H9 (cell line): ENCODE measurements around the gene FANCC. TPM values are rescaled to one million over a fixed set of nuclear protein-coding genes. Genes with fewer than 3 reads are reported as not detected.

ENCODE experiments used
- DNase-seq: peaks from one replicate; pipeline ENCODE4 v3.0.0-alpha.2; 2017
- H2AFZ ChIP-seq: one replicate; pipeline ENCODE4 v1.6.1; 2013; ENCODE audit warnings: mild to moderate bottlenecking, low read length, control low read depth, moderate library complexity
- H2AK5ac ChIP-seq: 2 replicates; pipeline ENCODE4 v1.6.1; 2013; ENCODE audit warnings: low read length, control low read depth, mixed read lengths; ENCODE audit not compliant: insufficient read length
- H2BK120ac ChIP-seq: one replicate; pipeline ENCODE4 v1.6.1; 2013; ENCODE audit warnings: low read depth, mild to moderate bottlenecking, low read length, control low read depth, inconsistent platforms; ENCODE audit not compliant: poor library complexity, severe bottlenecking
- H2BK12ac ChIP-seq: 2 replicates; pipeline ENCODE4 v1.6.1; 2013; ENCODE audit warnings: low read length, control low read depth, mixed read lengths, low read depth; ENCODE audit not compliant: insufficient read length
- H2BK15ac ChIP-seq: 2 replicates; pipeline ENCODE4 v1.6.1; 2013; ENCODE audit warnings: low read depth, low read length, control low read depth
- H2BK20ac ChIP-seq: one replicate; pipeline ENCODE4 v1.6.1; 2013; ENCODE audit warnings: low read depth, mild to moderate bottlenecking, low read length, control low read depth, inconsistent platforms; ENCODE audit not compliant: poor library complexity, severe bottlenecking
- H2BK5ac ChIP-seq: 2 replicates; pipeline ENCODE4 v1.6.1; 2013; ENCODE audit warnings: low read length, control low read depth, mixed read lengths; ENCODE audit not compliant: insufficient read length
- H3K14ac ChIP-seq: 2 replicates; pipeline ENCODE4 v1.6.1; 2013; ENCODE audit warnings: low read length, control low read depth; ENCODE audit not compliant: insufficient read depth
- H3K18ac ChIP-seq: 2 replicates; pipeline ENCODE4 v1.6.1; 2013; ENCODE audit warnings: low read depth, mild to moderate bottlenecking, mixed read lengths, low read length, control low read depth; ENCODE audit not compliant: insufficient read length
- H3K23ac ChIP-seq: 2 replicates; pipeline ENCODE4 v1.6.1; 2013; ENCODE audit warnings: low read length, control low read depth, mixed read lengths, low read depth; ENCODE audit not compliant: insufficient read length
- H3K23me2 ChIP-seq: 2 replicates; pipeline ENCODE4 v1.6.1; 2013; ENCODE audit warnings: low read depth, mild to moderate bottlenecking, mixed read lengths, low read length, control low read depth; ENCODE audit not compliant: insufficient read length, poor library complexity, severe bottlenecking
- H3K27ac ChIP-seq: 2 replicates; pipeline ENCODE4 v1.5.1; 2013; ENCODE audit warnings: low read length, control low read depth, mixed read lengths, low read depth; ENCODE audit not compliant: insufficient read length
- H3K27me3 ChIP-seq: 2 replicates; pipeline ENCODE4 v1.6.1; 2013; ENCODE audit warnings: low read length, control low read depth, inconsistent platforms; ENCODE audit not compliant: insufficient read depth
- H3K4ac ChIP-seq: 2 replicates; pipeline ENCODE4 v1.6.1; 2013; ENCODE audit warnings: low read depth, mild to moderate bottlenecking, control low read depth, inconsistent platforms, low read length, moderate library complexity
- H3K4me1 ChIP-seq: 2 replicates; pipeline ENCODE4 v1.6.1; 2013; ENCODE audit warnings: low read length, control low read depth, inconsistent platforms; ENCODE audit not compliant: insufficient read depth
- H3K4me2 ChIP-seq: 2 replicates; pipeline ENCODE4 v1.6.1; 2013; ENCODE audit warnings: low read length, control low read depth, mixed read lengths; ENCODE audit not compliant: insufficient read length, insufficient read depth
- H3K56ac ChIP-seq: 2 replicates; pipeline ENCODE4 v1.6.1; 2013; ENCODE audit warnings: low read depth, mild to moderate bottlenecking, mixed read lengths, low read length, control low read depth; ENCODE audit not compliant: insufficient read length
- H3K79me1 ChIP-seq: 2 replicates; pipeline ENCODE4 v1.6.1; 2013; ENCODE audit warnings: low read depth, mild to moderate bottlenecking, moderate library complexity, low read length, control low read depth, inconsistent platforms; ENCODE audit not compliant: insufficient read depth, poor library complexity, severe bottlenecking
- H3K79me2 ChIP-seq: 2 replicates; pipeline ENCODE4 v1.6.1; 2013; ENCODE audit warnings: low read length, control low read depth, inconsistent platforms; ENCODE audit not compliant: insufficient read depth
- H3K9ac ChIP-seq: 2 replicates; pipeline ENCODE4 v1.6.1; 2013; ENCODE audit warnings: low read length, control low read depth, mixed read lengths; ENCODE audit not compliant: insufficient read length; ENCODE audit errors: extremely low read depth
- H3K9me3 ChIP-seq: one replicate; pipeline ENCODE4 v1.6.1; 2013; ENCODE audit warnings: low read depth, low read length, inconsistent platforms; ENCODE audit not compliant: control insufficient read depth
- H3T11ph ChIP-seq: one replicate; pipeline ENCODE4 v1.6.1; 2013; ENCODE audit warnings: mild to moderate bottlenecking, low read length, control low read depth, inconsistent platforms
- H4K20me1 ChIP-seq: one replicate; pipeline ENCODE4 v1.6.1; 2013; ENCODE audit not compliant: control insufficient read depth, insufficient read length, insufficient read depth
- H4K5ac ChIP-seq: 2 replicates; pipeline ENCODE4 v1.6.1; 2013; ENCODE audit warnings: low read depth, mild to moderate bottlenecking, mixed read lengths, low read length, control low read depth; ENCODE audit not compliant: insufficient read length
- H4K8ac ChIP-seq: replicated peaks from 2 replicates; pipeline ENCODE4 v1.6.1; 2013; ENCODE audit warnings: low read length, control low read depth, mixed read lengths, low read depth; ENCODE audit not compliant: insufficient read length
- H4K91ac ChIP-seq: 2 replicates; pipeline ENCODE4 v1.6.1; 2013; ENCODE audit warnings: low read depth, mild to moderate bottlenecking, moderate library complexity, mixed read lengths, low read length, control low read depth; ENCODE audit not compliant: insufficient read length
- H3K27ac Mint-ChIP-seq, 3 experiments: 2 replicates in 2 of 3; 3 replicates in 1 of 3; pipeline ENCODE4 v1.8.0; 2020 to 2021; ENCODE audit warnings: mixed read lengths in 3 of 3, mild to moderate bottlenecking in 1 of 3, moderate library complexity in 1 of 3
- H3K27me3 Mint-ChIP-seq: 2 replicates; pipeline ENCODE4 v1.8.0; 2021; ENCODE audit warnings: low read depth, mild to moderate bottlenecking, moderate library complexity, mixed read lengths
- H3K36me3 Mint-ChIP-seq, 3 experiments: 2 replicates in 2 of 3; 3 replicates in 1 of 3; pipeline ENCODE4 v1.8.0; 2020 to 2021; ENCODE audit warnings: low read depth in 3 of 3, mixed read lengths in 3 of 3; ENCODE audit not compliant: insufficient read depth in 1 of 3
- H3K4me1 Mint-ChIP-seq, 2 experiments: 2 replicates each; pipeline ENCODE4 v1.8.0; 2020; ENCODE audit warnings: mixed read lengths in 2 of 2
- H3K4me3 Mint-ChIP-seq, 2 experiments: 2 replicates in 1 of 2; 3 replicates in 1 of 2; pipeline ENCODE4 v1.8.0; 2020 to 2021; ENCODE audit warnings: mild to moderate bottlenecking in 2 of 2, mixed read lengths in 2 of 2, moderate library complexity in 1 of 2
- H3K9me3 Mint-ChIP-seq, 2 experiments: 2 replicates in 1 of 2; 3 replicates in 1 of 2; pipeline ENCODE4 v1.8.0; 2020; ENCODE audit warnings: mild to moderate bottlenecking in 2 of 2, mixed read lengths in 2 of 2, moderate library complexity in 1 of 2
- CTCF ChIP-seq: fragments of 200-600 bp; sonication (generic); conservative IDR thresholded peaks from 3 replicates; pipeline ENCODE4 v1.8.0; 2021; ENCODE audit warnings: antibody characterized with exemption, mild to moderate bottlenecking
- WGBS: extraction: QIAGEN DNeasy Blood & Tissue Kit; methylation state at CpG from one replicate; pipeline ENCODE4 v1.1.7; 2013; ENCODE audit warnings: missing lambda C conversion rate, low lambda C conversion rate, mixed read lengths; ENCODE audit not compliant: insufficient read length; ENCODE audit errors: extremely low coverage; 5-methylcytosine and 5-hydroxymethylcytosine counted together
- total RNA-seq: library from RNA; stranded (reverse); gene quantifications from 2 replicates; pipeline ENCODE4 v1.2.1, GENCODE V29; 2021

FANCC gene
- total RNA-seq, 1 experiment from 2014 or later, result 14.6 TPM

GRCh38 chr9:95130484-95130883 lies 187.0 kb downstream of the FANCC start:
- H3K9me3 ChIP-seq, result no peaks in the 10 kb centered on the region
- H4K5ac ChIP-seq, result no peak overlapping the region
- H2BK5ac ChIP-seq, result no peak overlapping the region
- H4K91ac ChIP-seq, result no peak overlapping the region
- H3K4me2 ChIP-seq, result no peak overlapping the region
- H3K27ac ChIP-seq, result no peak overlapping the region
- no peak overlapping the region for H3T11ph ChIP-seq
- peak overlapping the region in 1 of 2 experiments; percentile 31; a peak in 3 of 5 replicates for H3K4me3 Mint-ChIP-seq
- H3K79me1 ChIP-seq, result no peaks in the 10 kb centered on the region
- H3K79me2 ChIP-seq, result no peaks in the 10 kb centered on the region
- H3K4me1 ChIP-seq, result peaks cover 10% of the 10 kb centered on the region; the same call in 1 of the 2 replicates
- no peak overlapping the region for H3K23ac ChIP-seq
- H3K56ac ChIP-seq, result no peak overlapping the region
- no peak for TF ChIP-seq CTCF
- H2BK15ac ChIP-seq, result no peak overlapping the region
- H3K23me2 ChIP-seq, result peaks cover 4% of the 10 kb centered on the region
- DNase-seq, result peak; percentile 51
- no peak overlapping the region for H3K14ac ChIP-seq
- H2BK20ac ChIP-seq, result no peak overlapping the region
- no peak overlapping the region for H4K8ac ChIP-seq
- H2BK120ac ChIP-seq, result no peak overlapping the region
- no peaks in the 10 kb centered on the region for H3K9me3 Mint-ChIP-seq
- H3K27me3 Mint-ChIP-seq, result peaks cover 6% of the 10 kb centered on the region; the same call in 1 of the 2 replicates
- no peak overlapping the region for H3K9ac ChIP-seq
- no peaks in the 10 kb centered on the region for H3K36me3 Mint-ChIP-seq
- H3K27ac Mint-ChIP-seq, result peak overlapping the region in 1 of 3 experiments; percentile 84; a peak in 3 of 7 replicates
- no peaks in the 10 kb centered on the region for H3K27me3 ChIP-seq
- peaks cover 34 to 42% of the 10 kb centered on the region in 2 experiments for H3K4me1 Mint-ChIP-seq
- H2AK5ac ChIP-seq, result no peak overlapping the region
- H3K18ac ChIP-seq, result no peak overlapping the region
- no peak overlapping the region for H3K4ac ChIP-seq
- H4K20me1 ChIP-seq, result no peaks in the 10 kb centered on the region
- no peak overlapping the region for H2AFZ ChIP-seq
- no CpG with 5 or more reads among the region's 5 CpGs for WGBS
- no peak overlapping the region for H2BK12ac ChIP-seq
